HuH-7.5 (cell line): ENCODE results near the gene CLSTN2.

Source experiments
- DNase-seq: peaks from one replicate; pipeline ENCODE4 v3.0.0; 2011; ENCODE audit warnings: low spot score

Gene CLSTN2

DNA sequence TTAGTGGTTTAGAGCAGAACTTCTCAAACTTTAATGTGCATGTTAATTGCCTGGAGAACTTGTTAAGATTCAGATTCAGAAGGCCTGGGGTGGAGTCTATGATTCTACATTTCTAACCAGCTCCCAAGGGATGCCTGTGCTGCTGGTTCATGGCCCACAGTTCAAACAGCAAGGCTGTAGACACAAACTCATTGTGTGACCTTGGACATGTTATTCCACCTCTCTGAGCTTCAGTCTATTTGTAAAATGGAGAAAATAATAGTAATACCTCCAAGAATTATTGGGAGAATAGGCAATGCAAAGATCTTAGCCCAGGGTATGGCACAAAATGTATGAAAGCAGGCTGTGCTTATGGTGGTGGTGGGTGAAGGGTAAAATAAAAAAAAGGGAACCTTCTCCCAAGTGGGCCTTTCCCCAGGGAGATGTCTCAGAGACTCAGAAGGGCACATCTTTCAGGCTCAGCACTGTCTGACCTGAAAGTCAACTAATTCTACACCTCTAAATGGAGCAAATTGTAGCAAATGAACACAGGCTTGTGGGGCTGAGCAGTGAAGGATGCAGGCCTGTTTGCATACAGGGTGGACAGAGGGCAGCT lies 566.9 kb downstream of the CLSTN2 start:
- DNase-seq, result no peak

DNA sequence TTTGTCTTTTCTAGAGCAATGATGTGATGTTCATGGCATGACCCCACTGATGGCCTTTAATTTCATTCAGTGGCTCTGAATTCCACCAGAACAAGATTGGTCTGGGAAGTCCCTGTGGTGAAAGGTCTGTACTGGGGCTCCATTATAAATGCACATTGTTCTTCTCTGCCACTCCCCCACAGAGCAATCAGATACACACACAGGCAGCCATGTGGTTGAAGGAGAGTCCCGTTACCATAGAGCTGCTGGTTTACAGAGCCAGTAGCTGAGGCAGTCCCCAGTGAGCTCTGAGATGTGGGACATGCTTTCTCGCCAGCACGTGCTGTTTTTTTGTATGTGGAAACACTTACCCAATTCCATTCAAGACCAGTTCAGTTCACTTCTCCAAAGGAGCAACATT lies 570.2 kb downstream of the CLSTN2 start:
- no peak for DNase-seq

DNA sequence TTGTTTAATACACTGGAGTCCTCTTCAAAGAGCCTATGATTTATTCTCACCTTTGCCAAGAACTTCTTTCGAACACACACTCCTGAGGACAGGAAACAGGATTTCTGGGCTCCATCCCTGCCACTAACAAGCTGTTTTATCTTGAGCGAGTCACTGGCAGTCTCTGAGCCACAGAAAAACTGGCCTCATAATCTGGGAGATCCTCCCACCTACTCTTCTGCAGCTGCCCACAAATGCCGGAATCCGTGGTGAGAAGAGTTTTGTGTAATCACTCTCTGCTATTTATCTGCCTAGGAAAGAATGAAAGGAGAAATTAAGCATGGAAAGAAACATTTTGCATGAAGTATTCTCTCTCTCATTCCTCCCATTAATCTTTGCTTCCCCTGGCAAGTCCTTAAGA lies 570.9 kb downstream of the CLSTN2 start:
- no peak for DNase-seq

GRCh38 chr3:140508550-140508949 lies 573.6 kb downstream of the CLSTN2 start:
- DNase-seq, result no peak

- no peak for DNase-seq
Measured at GRCh38 chr3:140509534-140509933, 574.5 kb downstream of the CLSTN2 start.

- no peak for DNase-seq
Measured at GRCh38 chr3:140510303-140510861, 575.4 kb downstream of the CLSTN2 start.

GRCh38 chr3:140521751-140522445 lies 586.9 kb downstream of the CLSTN2 start:
- DNase-seq, result no peak

GRCh38 chr3:140522653-140523380 lies 587.8 kb downstream of the CLSTN2 start:
- no peak for DNase-seq

DNA sequence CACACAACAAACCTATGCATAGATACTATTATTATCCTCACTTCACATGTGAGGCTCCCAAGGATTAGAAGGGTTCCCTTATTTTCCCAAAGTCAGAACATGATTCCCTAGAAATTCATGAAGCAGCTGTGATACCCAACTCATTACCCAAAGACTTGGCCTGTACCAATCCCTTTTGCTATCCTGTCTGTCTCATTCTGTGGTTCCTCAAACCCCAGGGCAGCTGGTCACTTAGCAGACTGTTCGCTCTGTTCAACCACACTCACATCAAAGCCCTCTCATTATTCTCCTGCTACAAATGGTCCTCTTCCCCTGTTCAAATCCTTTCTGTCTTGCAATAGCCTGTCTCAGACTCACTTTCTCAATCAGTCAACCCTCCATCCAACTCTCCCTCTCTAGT lies 588.6 kb downstream of the CLSTN2 start:
- DNase-seq, result no peak

GRCh38 chr3:140527156-140527555 lies 592.2 kb downstream of the CLSTN2 start:
- DNase-seq, result no peak

DNA sequence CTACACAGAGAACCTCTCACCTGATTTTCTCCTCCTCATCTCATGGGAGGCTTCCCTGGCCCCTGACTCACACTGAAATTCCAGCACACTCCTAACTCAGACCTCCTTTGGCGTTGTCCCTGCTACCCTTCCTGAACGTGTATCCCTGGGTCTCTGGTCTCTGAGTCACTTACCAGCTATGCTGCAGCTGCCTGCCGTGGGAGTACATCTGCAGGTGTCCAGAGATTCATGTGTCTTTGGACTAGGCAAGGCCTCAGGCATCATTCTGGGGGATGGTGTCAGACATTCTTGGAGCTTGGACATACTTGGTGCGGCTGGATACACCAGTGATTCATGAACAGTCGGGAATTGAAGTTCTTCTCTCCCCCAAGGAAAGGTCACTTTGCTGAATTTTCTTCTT lies 594.1 kb downstream of the CLSTN2 start:
- no peak for DNase-seq

- DNase-seq, result no peak
Measured at GRCh38 chr3:140529558-140529957, 594.6 kb downstream of the CLSTN2 start.

DNA sequence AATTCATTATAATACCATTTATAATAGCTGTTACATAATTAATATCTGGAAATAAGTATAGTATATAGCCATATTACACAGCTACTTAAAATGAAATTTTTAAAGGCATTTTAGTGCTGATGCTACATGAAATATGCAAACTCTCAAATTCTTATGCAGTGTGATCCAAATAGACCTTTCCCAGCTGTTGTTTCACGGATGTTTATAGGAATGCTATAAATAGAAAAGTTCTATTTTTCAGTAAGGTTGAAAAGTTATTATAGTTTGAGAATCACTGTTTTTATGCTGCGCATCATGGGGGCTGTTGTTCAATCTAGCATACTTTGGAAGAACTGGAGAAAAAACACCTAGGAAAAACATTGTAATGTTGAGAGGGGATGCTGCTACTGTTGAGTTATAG lies 595.1 kb downstream of the CLSTN2 start:
- DNase-seq, result no peak

- DNase-seq, result no peak
Measured at GRCh38 chr3:140530603-140531002, 595.6 kb downstream of the CLSTN2 start.

DNA sequence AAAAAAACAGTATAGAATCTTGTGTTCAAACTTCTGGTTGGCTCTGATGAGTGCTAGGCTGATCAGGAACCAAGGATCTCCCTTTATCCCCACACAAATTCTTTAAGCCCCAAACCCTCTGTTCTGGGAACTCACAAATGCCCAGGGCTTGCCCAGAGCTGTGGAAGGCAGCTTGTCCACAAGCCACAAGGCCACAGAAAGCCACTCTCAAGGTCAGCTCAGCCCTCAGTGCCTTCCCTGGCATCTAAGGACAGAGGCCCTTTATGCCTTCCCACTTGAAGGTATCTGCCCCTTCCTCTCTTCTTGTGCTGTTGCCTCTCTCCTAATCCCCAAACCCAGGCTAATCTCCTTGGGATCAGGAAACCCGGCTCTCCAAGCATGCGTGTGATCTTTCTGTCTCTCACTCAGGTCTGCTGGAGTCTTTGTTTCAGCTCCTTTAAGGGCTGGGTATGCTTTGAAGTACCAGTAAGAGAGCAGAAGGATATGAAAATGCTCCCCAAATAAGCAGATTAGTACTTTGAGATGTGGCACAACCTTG lies 597.9 kb downstream of the CLSTN2 start:
- DNase-seq, result no peak

- DNase-seq, result no peak
Measured at GRCh38 chr3:140536926-140537726, 602.1 kb downstream of the CLSTN2 start.

DNA sequence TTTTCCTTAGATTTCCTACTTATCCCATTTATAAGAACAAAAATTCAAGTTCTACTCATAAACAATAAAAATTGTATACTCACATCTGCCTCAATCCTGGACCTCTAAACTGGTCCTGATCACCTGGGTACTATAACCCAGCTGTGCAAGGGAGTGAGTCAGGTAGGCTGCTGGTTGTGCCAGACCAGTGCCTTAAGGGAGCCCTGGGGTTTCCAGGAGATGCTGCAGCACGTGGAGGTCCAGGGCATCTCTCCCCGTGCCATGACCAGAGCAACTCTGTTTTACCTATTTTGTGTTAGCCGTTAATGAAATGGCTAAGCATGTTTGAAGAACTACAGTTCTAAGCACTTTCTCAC lies 602.7 kb downstream of the CLSTN2 start:
- DNase-seq, result no peak

DNA sequence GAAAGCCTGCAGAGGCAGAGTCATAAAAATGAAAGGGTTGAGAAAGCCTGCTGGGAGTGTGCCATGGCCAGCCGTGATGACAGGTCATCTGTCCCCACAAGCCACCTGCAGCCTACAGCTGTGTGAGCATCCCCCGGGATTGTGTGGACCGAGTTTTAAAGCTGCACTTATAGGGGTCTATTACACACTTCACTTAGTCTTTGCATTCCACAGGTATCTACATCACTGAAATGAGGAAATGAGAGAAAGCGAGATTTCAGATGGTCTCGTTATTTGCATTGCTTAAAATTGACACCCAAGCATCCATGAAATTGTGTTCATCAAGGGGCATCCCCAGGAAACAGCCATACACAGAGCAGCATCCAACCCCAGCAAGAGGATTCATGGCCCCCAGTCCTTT lies 605.3 kb downstream of the CLSTN2 start:
- no peak for DNase-seq

DNA sequence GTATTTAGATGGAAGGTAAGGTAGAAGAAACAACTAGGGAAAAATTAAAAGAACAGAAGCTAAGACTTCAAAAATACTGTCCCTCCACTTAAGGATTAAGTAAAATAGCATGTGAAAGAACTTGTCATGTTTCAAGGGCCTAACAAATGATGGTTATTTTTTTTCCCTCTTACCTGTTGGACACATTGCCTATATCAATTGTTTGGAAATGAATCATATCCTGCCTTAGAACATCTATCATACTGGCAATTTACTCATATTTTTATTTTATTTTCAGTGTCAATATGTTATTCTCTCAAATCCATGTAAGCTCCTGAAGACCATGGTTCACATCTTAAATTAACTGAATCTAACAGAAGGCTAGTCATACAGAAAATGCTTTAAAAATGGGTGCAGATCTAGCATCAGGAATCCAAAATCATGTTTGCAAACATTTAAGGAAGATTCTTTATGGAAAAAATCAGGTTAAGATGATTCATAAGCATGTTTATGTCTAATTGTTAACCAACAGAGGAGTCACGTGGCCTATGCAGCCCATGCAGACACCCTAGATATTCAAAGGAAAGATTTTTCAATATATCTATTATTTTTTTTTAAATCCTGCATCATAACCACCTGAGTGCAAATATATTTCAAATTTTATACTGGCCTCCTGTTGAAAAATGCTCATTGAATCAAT lies 607.1 kb downstream of the CLSTN2 start:
- DNase-seq, result no peak

DNA sequence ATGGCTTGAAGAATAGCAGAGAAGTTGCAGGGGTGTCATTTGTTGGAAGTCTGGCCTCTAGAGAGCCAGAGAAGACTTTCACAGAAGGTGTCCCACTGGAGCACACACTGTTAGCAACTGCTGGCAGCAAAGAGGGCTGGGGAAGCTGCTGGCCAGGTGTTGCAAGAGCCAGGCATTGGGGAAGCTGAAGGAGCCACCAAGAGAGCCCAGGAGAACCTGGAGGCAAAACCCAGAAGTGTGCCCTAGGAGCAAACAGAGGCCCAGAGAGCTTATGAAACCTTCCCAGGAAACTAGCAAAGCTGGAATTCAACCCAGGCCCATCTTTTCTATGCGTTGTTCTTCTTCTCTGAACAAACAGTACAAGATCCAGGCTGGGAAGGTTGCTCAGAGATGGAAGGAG lies 610.2 kb downstream of the CLSTN2 start:
- DNase-seq, result no peak

DNA sequence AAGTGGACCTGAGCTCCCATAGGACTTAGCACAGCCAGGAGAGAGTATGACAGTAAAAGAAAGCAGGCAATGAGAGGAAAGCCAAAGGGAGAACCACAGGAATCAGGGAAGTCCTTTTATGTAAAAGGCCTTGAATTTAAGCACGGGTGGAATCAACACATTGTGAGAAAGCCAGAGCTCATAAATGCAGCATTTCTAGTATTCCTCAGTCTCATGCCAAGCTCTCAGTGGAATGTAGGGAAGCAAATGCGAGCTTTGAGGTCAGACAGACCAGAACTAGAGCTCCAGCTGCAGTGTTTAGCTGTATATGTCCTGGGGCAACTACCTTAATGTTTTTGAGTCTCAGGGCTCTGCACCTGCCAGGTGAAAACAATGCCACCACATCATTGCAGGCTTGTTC lies 610.8 kb downstream of the CLSTN2 start:
- DNase-seq, result no peak

DNA sequence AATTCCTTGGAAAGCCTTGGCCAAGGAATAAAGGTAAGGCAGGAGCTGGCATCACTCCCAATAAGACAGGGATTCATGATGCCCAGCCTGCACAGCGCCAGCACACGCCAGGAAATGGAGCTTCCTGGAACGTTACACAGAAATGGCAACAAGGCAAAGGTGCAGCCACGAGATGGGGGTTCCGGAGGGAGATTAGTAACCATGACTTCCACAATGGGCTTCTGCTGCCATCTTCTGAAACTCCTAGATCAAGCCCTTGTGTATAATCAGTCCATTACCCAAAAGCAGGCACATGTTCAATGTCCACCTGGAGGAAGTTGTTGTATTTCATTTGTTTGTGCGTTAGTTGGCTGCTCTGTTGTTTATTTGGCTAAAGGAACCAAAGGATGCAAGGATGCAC lies 611.7 kb downstream of the CLSTN2 start:
- no peak for DNase-seq
